Activated naive CD8-positive, alpha-beta T cell treated with anti-CD3 and anti-CD28 coated beads for 36 hours (primary cell): ENCODE measurements around the gene TSPAN5. TPM values are rescaled to one million over a fixed set of nuclear protein-coding genes. Genes with fewer than 3 reads are reported as not detected.
"Not testable (repeated sequence)": the region's sequence is repeated elsewhere in the genome, so short reads cannot be mapped to it uniquely, and the experiment has no call there.

Source experiments
- DNase-seq: peaks from one replicate; pipeline ENCODE4 v3.0.0; 2021
- H3K27ac Mint-ChIP-seq: one replicate; pipeline ENCODE4 v1.8.0; 2022; ENCODE audit warnings: mild to moderate bottlenecking, moderate library complexity, mixed read lengths
- H3K27me3 Mint-ChIP-seq: one replicate; pipeline ENCODE4 v1.8.0; 2022; ENCODE audit warnings: mild to moderate bottlenecking, mixed read lengths
- H3K36me3 Mint-ChIP-seq: one replicate; pipeline ENCODE4 v1.8.0; 2021; ENCODE audit warnings: mild to moderate bottlenecking, mixed read lengths
- H3K4me1 Mint-ChIP-seq: one replicate; pipeline ENCODE4 v1.8.0; 2021; ENCODE audit warnings: mixed read lengths
- H3K4me3 Mint-ChIP-seq: one replicate; pipeline ENCODE4 v1.8.0; 2022; ENCODE audit warnings: mild to moderate bottlenecking, moderate library complexity, mixed read lengths
- H3K9me3 Mint-ChIP-seq: one replicate; pipeline ENCODE4 v1.8.0; 2022; ENCODE audit warnings: mixed read lengths
- total RNA-seq, 2 experiments: library from RNA; stranded (reverse); gene quantifications; one replicate each; pipeline ENCODE4 v1.2.3, GENCODE V29; 2021

Gene TSPAN5
- total RNA-seq, 2 experiments from 2014 or later = 12.3 to 13.7 TPM

GRCh38 chr4:98498774-98499173 lies 159.6 kb downstream of the TSPAN5 start:
- Mint-ChIP-seq H3K27me3 (no peaks in the 10 kb centered on the region), H3K27ac (no peak overlapping the region), H3K4me1 (no peaks in the 10 kb centered on the region), H3K4me3 (no peak overlapping the region), H3K9me3 (peaks cover 1% of the 10 kb centered on the region), H3K36me3 (peaks cover 14% of the 10 kb centered on the region)
- no peak for DNase-seq

GRCh38 chr4:98496152-98496845 lies 162.1 kb downstream of the TSPAN5 start:
- peaks cover 4% of the 10 kb centered on the region for H3K36me3 Mint-ChIP-seq
- H3K4me1 Mint-ChIP-seq = peaks cover 15% of the 10 kb centered on the region
- no peak overlapping the region for H3K4me3 Mint-ChIP-seq
- H3K27me3 Mint-ChIP-seq = no peaks in the 10 kb centered on the region
- no peak for DNase-seq
- H3K9me3 Mint-ChIP-seq = peaks cover under 1% of the 10 kb centered on the region
- H3K27ac Mint-ChIP-seq = no peak overlapping the region

- H3K4me1 Mint-ChIP-seq = peaks cover 17% of the 10 kb centered on the region
- H3K36me3 Mint-ChIP-seq = peaks cover 1% of the 10 kb centered on the region
- H3K27ac Mint-ChIP-seq = no peak overlapping the region
- DNase-seq = no peak
- H3K4me3 Mint-ChIP-seq = no peak overlapping the region
- H3K9me3 Mint-ChIP-seq = no peaks in the 10 kb centered on the region
- no peaks in the 10 kb centered on the region for H3K27me3 Mint-ChIP-seq
Observed at GRCh38 chr4:98493296-98493695, 165.1 kb downstream of the TSPAN5 start.

GRCh38 chr4:98491899-98492559 lies 166.4 kb downstream of the TSPAN5 start:
- DNase-seq = no peak
- H3K36me3 Mint-ChIP-seq = no peaks in the 10 kb centered on the region
- peaks cover 22% of the 10 kb centered on the region for H3K4me1 Mint-ChIP-seq
- no peak overlapping the region for H3K4me3 Mint-ChIP-seq
- no peaks in the 10 kb centered on the region for H3K27me3 Mint-ChIP-seq
- H3K27ac Mint-ChIP-seq = no peak overlapping the region
- H3K9me3 Mint-ChIP-seq = no peaks in the 10 kb centered on the region

- DNase-seq = no peak
- Mint-ChIP-seq H3K36me3 (peaks cover 8% of the 10 kb centered on the region), H3K27me3 (no peaks in the 10 kb centered on the region), H3K9me3 (no peaks in the 10 kb centered on the region), H3K4me1 (peaks cover 38% of the 10 kb centered on the region), H3K27ac (no peak overlapping the region), H3K4me3 (no peak overlapping the region)
Observed at GRCh38 chr4:98490251-98490650, 168.2 kb downstream of the TSPAN5 start.

GRCh38 chr4:98485816-98486345 lies 172.5 kb downstream of the TSPAN5 start:
- Mint-ChIP-seq H3K27me3 (no peaks in the 10 kb centered on the region), H3K36me3 (peaks cover 32% of the 10 kb centered on the region), H3K4me3 (no peak overlapping the region), H3K27ac (peak overlapping the region; percentile 65), H3K4me1 (peaks cover 52% of the 10 kb centered on the region), H3K9me3 (no peaks in the 10 kb centered on the region)
- DNase-seq = no peak

GRCh38 chr4:98484031-98484430 lies 174.4 kb downstream of the TSPAN5 start:
- Mint-ChIP-seq H3K27me3 (no peaks in the 10 kb centered on the region), H3K36me3 (peaks cover 35% of the 10 kb centered on the region), H3K9me3 (no peaks in the 10 kb centered on the region), H3K27ac (peak overlapping the region; percentile 96), H3K4me3 (no peak overlapping the region), H3K4me1 (peaks cover 61% of the 10 kb centered on the region)
- no peak for DNase-seq

GRCh38 chr4:98482847-98483806 lies 175.3 kb downstream of the TSPAN5 start:
- H3K9me3 Mint-ChIP-seq = no peaks in the 10 kb centered on the region
- peak overlapping the region; percentile 51 for H3K4me3 Mint-ChIP-seq

GRCh38 chr4:98482503-98482846 lies 175.9 kb downstream of the TSPAN5 start:
- no peak for DNase-seq
- H3K9me3 Mint-ChIP-seq = no peaks in the 10 kb centered on the region
- no peaks in the 10 kb centered on the region for H3K27me3 Mint-ChIP-seq
- peaks cover 40% of the 10 kb centered on the region for H3K36me3 Mint-ChIP-seq
- H3K4me1 Mint-ChIP-seq = peaks cover 54% of the 10 kb centered on the region
- H3K27ac Mint-ChIP-seq = peak overlapping the region; percentile 96
- peak overlapping the region; percentile 3 for H3K4me3 Mint-ChIP-seq

More at GRCh38 chr4:98482847-98483806, 175.3 kb downstream of the TSPAN5 start:
- no peaks in the 10 kb centered on the region for H3K27me3 Mint-ChIP-seq
- H3K36me3 Mint-ChIP-seq = peaks cover 39% of the 10 kb centered on the region
- peak overlapping the region; percentile 96 for H3K27ac Mint-ChIP-seq
- DNase-seq = peak; percentile 48
- H3K4me1 Mint-ChIP-seq = peaks cover 59% of the 10 kb centered on the region

GRCh38 chr4:98481167-98481566 lies 177.2 kb downstream of the TSPAN5 start:
- Mint-ChIP-seq H3K27me3 (no peaks in the 10 kb centered on the region), H3K4me3 (no peak overlapping the region), H3K4me1 (peaks cover 47% of the 10 kb centered on the region), H3K9me3 (no peaks in the 10 kb centered on the region), H3K27ac (no peak overlapping the region), H3K36me3 (peaks cover 40% of the 10 kb centered on the region)
- DNase-seq = no peak

GRCh38 chr4:98480535-98480934 lies 177.9 kb downstream of the TSPAN5 start:
- no peak overlapping the region for H3K4me3 Mint-ChIP-seq
- H3K36me3 Mint-ChIP-seq = peaks cover 43% of the 10 kb centered on the region

GRCh38 chr4:98479590-98479989 lies 178.8 kb downstream of the TSPAN5 start:
- Mint-ChIP-seq H3K4me1 (peaks cover 36% of the 10 kb centered on the region), H3K36me3 (peaks cover 41% of the 10 kb centered on the region)

More at GRCh38 chr4:98480535-98480934, 177.9 kb downstream of the TSPAN5 start:
- no peak overlapping the region for H3K27ac Mint-ChIP-seq
- H3K9me3 Mint-ChIP-seq = no peaks in the 10 kb centered on the region
- peaks cover 41% of the 10 kb centered on the region for H3K4me1 Mint-ChIP-seq
- DNase-seq = no peak
- no peaks in the 10 kb centered on the region for H3K27me3 Mint-ChIP-seq

GRCh38 chr4:98476891-98477290 lies 181.5 kb downstream of the TSPAN5 start:
- Mint-ChIP-seq H3K4me1 (peaks cover 12% of the 10 kb centered on the region), H3K36me3 (peaks cover 44% of the 10 kb centered on the region), H3K9me3 (no peaks in the 10 kb centered on the region), H3K4me3 (no peak overlapping the region), H3K27ac (no peak overlapping the region), H3K27me3 (no peaks in the 10 kb centered on the region)
- DNase-seq = no peak

More at GRCh38 chr4:98479590-98479989, 178.8 kb downstream of the TSPAN5 start:
- H3K4me3 Mint-ChIP-seq, H3K27me3 Mint-ChIP-seq, H3K27ac Mint-ChIP-seq, DNase-seq, H3K9me3 Mint-ChIP-seq: not testable (repeated sequence)

- Mint-ChIP-seq H3K4me1 (peaks cover 15% of the 10 kb centered on the region), H3K27me3 (no peaks in the 10 kb centered on the region), H3K27ac (no peak overlapping the region), H3K9me3 (no peaks in the 10 kb centered on the region), H3K4me3 (no peak overlapping the region), H3K36me3 (peaks cover 53% of the 10 kb centered on the region)
- DNase-seq = no peak
Observed at GRCh38 chr4:98474408-98474844, 184.0 kb downstream of the TSPAN5 start.

- no peak for DNase-seq
- H3K36me3 Mint-ChIP-seq = peaks cover 48% of the 10 kb centered on the region
Observed at GRCh38 chr4:98473046-98473445, 185.4 kb downstream of the TSPAN5 start.

More at GRCh38 chr4:98473046-98473445, 185.4 kb downstream of the TSPAN5 start:
- Mint-ChIP-seq H3K27me3 (no peaks in the 10 kb centered on the region), H3K9me3 (no peaks in the 10 kb centered on the region), H3K27ac (no peak overlapping the region), H3K4me1 (peaks cover 14% of the 10 kb centered on the region), H3K4me3 (no peak overlapping the region)
